ENCODE data around the gene PAM16. TPM values are rescaled to one million over a fixed set of nuclear protein-coding genes. Genes with fewer than 3 reads are reported as not detected.

The PAM16 gene
- total and polyA plus RNA-seq, 2 experiments from 2014 or later = 35.0 to 70.4 TPM

- WGBS (ENCODE audit: low lambda C conversion rate, missing lambda C conversion rate) = 47% methylated on average over 14 of the region's 19 CpGs
- Histone ChIP-seq H3K4me2 (no peak overlapping the region), H3K27ac (no peak overlapping the region), H2AFZ (no peak overlapping the region), H3K4me3 (no peak overlapping the region), H3K79me2 (no peaks in the 10 kb centered on the region), H3K9me3 (ENCODE audit: low read depth) (no peaks in the 10 kb centered on the region), H3K27me3 (no peaks in the 10 kb centered on the region), H4K20me1 (ENCODE audit: insufficient read depth, poor library complexity, severe bottlenecking) (no peaks in the 10 kb centered on the region), H3K4me1 (ENCODE audit: insufficient read depth) (no peaks in the 10 kb centered on the region), H3K36me3 (replicated peaks; ENCODE audit: insufficient read depth, low read depth) (no peaks in the 10 kb centered on the region), H3K9me2 (replicated peaks; ENCODE audit: insufficient read depth) (no peaks in the 10 kb centered on the region)
- DNase-seq (ENCODE audit: low spot score) = peak; percentile 78
- TF ChIP-seq EZH2 (IDR thresholded peaks at IDR 0.05; ENCODE audit: borderline replicate concordance) = no peak
- no peak for TF ChIP-seq EZH2phosphoT487 (IDR thresholded peaks at IDR 0.05; ENCODE audit: low read depth, severe bottlenecking, unreplicated experiment)
- peak; percentile 93 for TF ChIP-seq CTCF (IDR thresholded peaks at IDR 0.05; ENCODE audit: poor library complexity)
Observed at GRCh38 chr16:4358831-4359561, 7.9 kb upstream of the PAM16 start.

GRCh38 chr16:4358236-4358635, 7.1 kb upstream of the PAM16 start:
- Histone ChIP-seq H3K27ac (no peak overlapping the region), H3K9me3 (ENCODE audit: low read depth) (no peaks in the 10 kb centered on the region), H3K4me1 (ENCODE audit: insufficient read depth) (no peaks in the 10 kb centered on the region), H3K9me2 (replicated peaks; ENCODE audit: insufficient read depth) (no peaks in the 10 kb centered on the region), H3K36me3 (replicated peaks; ENCODE audit: insufficient read depth, low read depth) (no peaks in the 10 kb centered on the region), H3K4me3 (no peak overlapping the region), H4K20me1 (ENCODE audit: insufficient read depth, poor library complexity, severe bottlenecking) (no peaks in the 10 kb centered on the region), H3K4me2 (no peak overlapping the region), H2AFZ (no peak overlapping the region), H3K79me2 (no peaks in the 10 kb centered on the region), H3K27me3 (no peaks in the 10 kb centered on the region)
- DNase-seq (ENCODE audit: low spot score) = no peak
- TF ChIP-seq EZH2phosphoT487 (IDR thresholded peaks at IDR 0.05; ENCODE audit: low read depth, severe bottlenecking, unreplicated experiment) (no peak), CTCF (IDR thresholded peaks at IDR 0.05; ENCODE audit: poor library complexity) (no peak), EZH2 (IDR thresholded peaks at IDR 0.05; ENCODE audit: borderline replicate concordance) (no peak)
- WGBS (ENCODE audit: low lambda C conversion rate, missing lambda C conversion rate) = 97% methylated on average over 18 of the region's 19 CpGs

- DNase-seq (ENCODE audit: low spot score) = no peak
- no peak for TF ChIP-seq CTCF (IDR thresholded peaks at IDR 0.05; ENCODE audit: poor library complexity)
- no peak for TF ChIP-seq EZH2phosphoT487 (IDR thresholded peaks at IDR 0.05; ENCODE audit: low read depth, severe bottlenecking, unreplicated experiment)
- TF ChIP-seq EZH2 (IDR thresholded peaks at IDR 0.05; ENCODE audit: borderline replicate concordance) = no peak
- Histone ChIP-seq H3K4me3 (no peak overlapping the region), H3K9me2 (replicated peaks; ENCODE audit: insufficient read depth) (no peaks in the 10 kb centered on the region), H3K36me3 (replicated peaks; ENCODE audit: insufficient read depth, low read depth) (no peaks in the 10 kb centered on the region), H3K4me1 (ENCODE audit: insufficient read depth) (no peaks in the 10 kb centered on the region), H4K20me1 (ENCODE audit: insufficient read depth, poor library complexity, severe bottlenecking) (no peaks in the 10 kb centered on the region), H3K4me2 (no peak overlapping the region), H2AFZ (no peak overlapping the region), H3K27ac (no peak overlapping the region), H3K79me2 (no peaks in the 10 kb centered on the region), H3K9me3 (ENCODE audit: low read depth) (no peaks in the 10 kb centered on the region), H3K27me3 (no peaks in the 10 kb centered on the region)
- 94% methylated on average over 7 of the region's 7 CpGs for WGBS (ENCODE audit: low lambda C conversion rate, missing lambda C conversion rate)
Observed at GRCh38 chr16:4356820-4357219, 5.7 kb upstream of the PAM16 start.
